Endothelial cell of umbilical vein (primary cell): ENCODE results near the gene KCNJ2. TPM values are rescaled to one million over a fixed set of nuclear protein-coding genes. Genes with fewer than 3 reads are reported as not detected.

Source experiments
- BruUV-seq: library from RNA; stranded (reverse); fragments of 400-500 nt; replicated peaks from 2 replicates; lab custom pipeline; 2021; lab: Mats Ljungman, UMichigan
- CTCF ChIA-PET: fragments of 300-600, 350-600 bp; sonication (Branson Sonifier 250); formaldehyde crosslinking; loops from one replicate; lab custom pipeline; 2021; ENCODE audit warnings: antibody characterized with exemption, inconsistent platforms; lab: Charles Lee
- POLR2A ChIA-PET: fragments of 300-600, 350-600 bp; sonication (Branson Sonifier 250); formaldehyde crosslinking; loops from one replicate; lab custom pipeline; 2021; ENCODE audit warnings: antibody characterized with exemption, inconsistent platforms; lab: Charles Lee
- DNase-seq: peaks from one replicate; pipeline ENCODE4 v3.0.0-alpha.2; 2011; ENCODE audit warnings: low read depth, low spot score
- FAIRE-seq: peaks from 2 replicates; lab custom pipeline; 2011; peaks lifted over from hg19 to GRCh38; lab: Jason Lieb, UNC
- H2AFZ ChIP-seq: 2 replicates; pipeline ENCODE4 v1.6.0; 2012; ENCODE audit warnings: low read depth, low read length, control low read depth, inconsistent platforms
- H3K27ac ChIP-seq: 2 replicates; pipeline ENCODE4 v1.5.1; 2011; ENCODE audit warnings: low read depth, mild to moderate bottlenecking, control low read depth, low read length, moderate library complexity; ENCODE audit not compliant: insufficient read depth
- H3K27me3 ChIP-seq, 2 experiments: 2 replicates each; pipeline versions ENCODE4 v1.6.0 to v1.6.1; 2011; ENCODE audit warnings: low read length in 2 of 2, mixed read lengths in 1 of 2; ENCODE audit not compliant: control insufficient read depth in 2 of 2, insufficient read depth in 2 of 2
- H3K36me3 ChIP-seq, 2 experiments: 2 replicates in 1 of 2; 3 replicates in 1 of 2; pipeline ENCODE4 v1.5.1; 2011; ENCODE audit warnings: low read length in 2 of 2, mild to moderate bottlenecking in 1 of 2, moderate library complexity in 1 of 2; ENCODE audit not compliant: control insufficient read depth in 2 of 2, insufficient read depth in 2 of 2; ENCODE audit errors: extremely low read depth in 1 of 2
- H3K4me1 ChIP-seq: 3 replicates; pipeline ENCODE4 v1.5.1; 2011; ENCODE audit warnings: mild to moderate bottlenecking, low read length; ENCODE audit not compliant: control insufficient read depth, insufficient read depth; ENCODE audit errors: extremely low read depth
- H3K4me2 ChIP-seq: 2 replicates; pipeline ENCODE4 v1.6.1; 2011; ENCODE audit warnings: low read length, control low read depth, mixed read lengths; ENCODE audit not compliant: insufficient read depth
- H3K4me3 ChIP-seq, 3 experiments: fragments of 200-600 bp in 1 of 3; sonication (generic), shearing (Covaris generic) in 1 of 3; replicated peaks in 1 of 3; 2 replicates each; pipeline ENCODE4 v1.5.1; 2011 to 2016; ENCODE audit warnings: control low read depth in 3 of 3, low read length in 3 of 3, mild to moderate bottlenecking in 2 of 3, inconsistent platforms in 1 of 3, low read depth in 1 of 3, moderate library complexity in 1 of 3; ENCODE audit not compliant: insufficient read depth in 1 of 3
- H3K79me2 ChIP-seq: 2 replicates; pipeline ENCODE4 v1.6.0; 2012; ENCODE audit warnings: low read length, inconsistent platforms; ENCODE audit not compliant: control insufficient read depth, insufficient read depth
- H3K9ac ChIP-seq: replicated peaks from 2 replicates; pipeline ENCODE3; 2011; ENCODE audit warnings: low read length, control low read depth; ENCODE audit not compliant: insufficient read depth; ENCODE audit errors: extremely low read depth
- H3K9me1 ChIP-seq: replicated peaks from 3 replicates; pipeline ENCODE4 v1.6.0; 2011; ENCODE audit warnings: mild to moderate bottlenecking, low read length; ENCODE audit not compliant: control insufficient read depth, insufficient read depth; ENCODE audit errors: extremely low read depth
- H3K9me3 ChIP-seq: replicated peaks from 2 replicates; pipeline ENCODE4 v1.5.1; 2012; ENCODE audit warnings: low read length, inconsistent platforms; ENCODE audit not compliant: control insufficient read depth, insufficient read depth
- H4K20me1 ChIP-seq: replicated peaks from 2 replicates; pipeline ENCODE3; 2011; ENCODE audit warnings: mild to moderate bottlenecking, low read length; ENCODE audit not compliant: control insufficient read depth, insufficient read depth; ENCODE audit errors: extremely low read depth
- CTCF ChIP-seq, 2 donors: IDR thresholded peaks; 1 replicate in 1 of 2; 2 replicates in 1 of 2; pipeline ENCODE4 v1.5.1; 2011; ENCODE audit warnings: low read length in 2 of 2, mild to moderate bottlenecking in 2 of 2, moderate library complexity in 2 of 2, control low read depth in 1 of 2, inconsistent platforms in 1 of 2, low read depth in 1 of 2; ENCODE audit not compliant: insufficient read depth in 1 of 2; ENCODE audit errors: extremely low read depth in 1 of 2
- EZH2 ChIP-seq: IDR thresholded peaks from 2 replicates; pipeline ENCODE4 v1.6.1; 2012; ENCODE audit warnings: borderline replicate concordance, low read depth, mild to moderate bottlenecking, moderate library complexity, low read length, inconsistent platforms; ENCODE audit not compliant: severe bottlenecking
- FOS ChIP-seq: IDR thresholded peaks from 2 replicates; pipeline ENCODE4 v1.6.1; 2011; ENCODE audit warnings: mild to moderate bottlenecking, low read length, moderate library complexity, borderline replicate concordance; ENCODE audit not compliant: insufficient read depth
- GATA2 ChIP-seq: IDR thresholded peaks from 2 replicates; pipeline ENCODE4 v1.7.0; 2011; ENCODE audit warnings: low read depth, mild to moderate bottlenecking, moderate library complexity, mixed read lengths, low read length; ENCODE audit not compliant: insufficient read length, insufficient read depth
- JUN ChIP-seq: IDR thresholded peaks from 2 replicates; pipeline ENCODE4 v1.6.1; 2011; ENCODE audit warnings: borderline replicate concordance, low read depth; ENCODE audit not compliant: insufficient read length, insufficient read depth
- MAX ChIP-seq: IDR thresholded peaks from 2 replicates; pipeline ENCODE4 v1.6.1; 2011; ENCODE audit not compliant: insufficient read depth, insufficient read length
- MYC ChIP-seq: IDR thresholded peaks from one replicate; pipeline ENCODE4 v1.6.1; 2011; ENCODE audit warnings: mild to moderate bottlenecking, low read depth, low read length
- POLR2A ChIP-seq: IDR thresholded peaks from 2 replicates; pipeline ENCODE4 v1.6.1; 2012; ENCODE audit warnings: low read depth, mild to moderate bottlenecking, control low read depth, low read length
- POLR2AphosphoS5 ChIP-seq: IDR thresholded peaks from 2 replicates; pipeline ENCODE4 v1.6.1; 2012; ENCODE audit warnings: low read depth, mild to moderate bottlenecking, control low read depth, low read length, moderate library complexity; ENCODE audit not compliant: insufficient read depth
- dilution Hi-C: fragments of 300-500 bp; cut with MboI; formaldehyde crosslinking; loops from one replicate; pipeline ENCODE4 v1.15.0; 2019; ENCODE audit warnings: low sequenced_read_pairs; ENCODE audit not compliant: extremely low pct_ligation_motif_present
- intact Hi-C: fragments of 100-400 bp; cut with micrococcal nuclease; formaldehyde crosslinking; loops from one replicate; pipeline ENCODE4 v1.10.0; 2022
- polyA plus RNA-seq, 4 experiments: library from polyadenylated mRNA; depleted of rRNA in 3 of 4; stranded (reverse) in 3 of 4; unstranded in 1 of 4; fragments of >200 nt; gene quantifications; 2 replicates each; pipeline versions ENCODE4 v1.2.1 to v1.2.3, GENCODE V29; 2011 to 2012; ENCODE audit warnings: missing spikeins in 1 of 4
- total RNA-seq: library from RNA; stranded (reverse); gene quantifications from 2 replicates; pipeline ENCODE4 v1.2.3, GENCODE V29; 2021

KCNJ2 gene
- total and polyA plus RNA-seq, 2 donors (not counting 3 experiments of a cell fraction or from before 2014, with no cell fraction given), result 8.3 to 11.5 TPM

- no peaks in the 10 kb centered on the region for H3K79me2 ChIP-seq
- ChIA-PET POLR2A (no interaction called here), CTCF (no interaction called here)
- peaks cover 20% of the 10 kb centered on the region for H3K4me1 ChIP-seq
- no peak overlapping the region for H3K4me2 ChIP-seq
- no peak overlapping the region for H3K4me3 ChIP-seq
- H4K20me1 ChIP-seq, result no peaks in the 10 kb centered on the region
- no peaks in the 10 kb centered on the region for H3K9me3 ChIP-seq
- no peak for TF ChIP-seq CTCF (IDR thresholded peaks at IDR 0.05; ENCODE audit: extremely low read depth in 1 of 2, insufficient read depth in 1 of 2, low read depth in 1 of 2, low read length in 2 of 2)
- no peak for TF ChIP-seq POLR2AphosphoS5
- no peak for TF ChIP-seq MAX
- no peak for TF ChIP-seq POLR2A
- TF ChIP-seq MYC, result no peak
- no peak for TF ChIP-seq EZH2
- TF ChIP-seq FOS, result no peak
- no peak for TF ChIP-seq JUN
- TF ChIP-seq GATA2, result no peak
- intact Hi-C loops (no loop called here), dilution Hi-C loops (no loop called here)
- no peak overlapping the region for H3K9ac ChIP-seq
- H3K27ac ChIP-seq, result no peak overlapping the region
- FAIRE-seq (no peak), DNase-seq (no peak)
- H3K27me3 ChIP-seq, result no peaks in the 10 kb centered on the region
- H2AFZ ChIP-seq, result no peak overlapping the region
- no peaks in the 10 kb centered on the region for H3K36me3 ChIP-seq
- no TSS peak for BruUV-seq
- H3K9me1 ChIP-seq, result no peaks in the 10 kb centered on the region
Measured at GRCh38 chr17:70184207-70184606, 14.9 kb downstream of the KCNJ2 start.
